GM18507 (cell line): ENCODE measurements around the gene CHAMP1.
A peak's percentile ranks its signal among the peaks of the same experiment; 100 is the strongest.

Experiments used
- DNase-seq: peaks from one replicate; pipeline ENCODE4 v3.0.0; 2011; ENCODE audit warnings: low read depth; ENCODE audit not compliant: insufficient read length; ENCODE audit errors: extremely low spot score
- FAIRE-seq: peaks from 2 replicates; lab custom pipeline; 2011; peaks lifted over from hg19 to GRCh38; lab: Jason Lieb, UNC

CHAMP1 gene, protein sequence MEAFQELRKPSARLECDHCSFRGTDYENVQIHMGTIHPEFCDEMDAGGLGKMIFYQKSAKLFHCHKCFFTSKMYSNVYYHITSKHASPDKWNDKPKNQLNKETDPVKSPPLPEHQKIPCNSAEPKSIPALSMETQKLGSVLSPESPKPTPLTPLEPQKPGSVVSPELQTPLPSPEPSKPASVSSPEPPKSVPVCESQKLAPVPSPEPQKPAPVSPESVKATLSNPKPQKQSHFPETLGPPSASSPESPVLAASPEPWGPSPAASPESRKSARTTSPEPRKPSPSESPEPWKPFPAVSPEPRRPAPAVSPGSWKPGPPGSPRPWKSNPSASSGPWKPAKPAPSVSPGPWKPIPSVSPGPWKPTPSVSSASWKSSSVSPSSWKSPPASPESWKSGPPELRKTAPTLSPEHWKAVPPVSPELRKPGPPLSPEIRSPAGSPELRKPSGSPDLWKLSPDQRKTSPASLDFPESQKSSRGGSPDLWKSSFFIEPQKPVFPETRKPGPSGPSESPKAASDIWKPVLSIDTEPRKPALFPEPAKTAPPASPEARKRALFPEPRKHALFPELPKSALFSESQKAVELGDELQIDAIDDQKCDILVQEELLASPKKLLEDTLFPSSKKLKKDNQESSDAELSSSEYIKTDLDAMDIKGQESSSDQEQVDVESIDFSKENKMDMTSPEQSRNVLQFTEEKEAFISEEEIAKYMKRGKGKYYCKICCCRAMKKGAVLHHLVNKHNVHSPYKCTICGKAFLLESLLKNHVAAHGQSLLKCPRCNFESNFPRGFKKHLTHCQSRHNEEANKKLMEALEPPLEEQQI

DNA sequence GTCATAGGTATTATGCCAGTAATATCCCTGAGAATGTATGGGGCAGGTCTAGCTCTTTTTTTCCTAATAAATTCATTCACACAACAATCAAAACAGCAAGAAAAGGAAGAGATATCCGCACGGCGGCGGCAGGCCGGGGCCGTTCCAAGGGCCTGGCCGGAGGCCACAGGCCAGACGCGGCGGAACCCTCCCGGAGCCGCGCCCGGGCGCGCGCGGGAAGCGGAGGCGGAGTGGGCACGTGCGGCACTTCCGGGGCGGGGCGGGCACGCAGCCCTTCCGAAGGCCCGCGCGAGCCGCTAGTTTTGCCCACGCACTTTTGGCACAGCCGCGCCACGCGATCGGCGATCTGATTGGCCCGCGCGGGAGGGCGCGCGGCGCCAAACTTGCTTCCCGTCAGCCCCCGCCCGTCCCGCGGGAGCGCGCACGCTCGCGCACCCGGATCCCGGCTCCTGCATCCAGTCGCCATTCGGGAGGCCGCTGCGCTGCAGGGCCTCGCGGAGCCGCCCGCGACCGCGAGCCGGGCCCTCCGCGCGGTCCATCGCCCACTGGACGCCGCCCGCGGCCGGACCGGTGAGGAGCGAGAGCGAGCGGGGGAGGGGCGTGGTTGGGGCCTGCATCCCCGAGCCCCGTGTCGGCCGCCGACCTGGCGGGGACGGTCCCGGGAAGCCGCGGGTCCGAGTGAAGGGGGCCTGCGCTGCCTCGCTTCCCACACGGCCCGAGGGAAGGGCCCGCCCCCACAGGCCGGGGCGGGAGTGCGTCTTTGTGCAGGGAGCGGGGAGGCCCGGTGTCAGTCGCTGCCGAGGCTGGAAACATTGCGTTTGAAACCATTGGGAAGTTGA is at the start of gene CHAMP1:
CHAMP1 (plus strand) TSS at position 430 of the 839 bp plus-strand sequence. CDS start 9,340 bp downstream, outside the sequence.
- DNase-seq (peak; percentile 79), FAIRE-seq (peak; percentile 92)

DNA sequence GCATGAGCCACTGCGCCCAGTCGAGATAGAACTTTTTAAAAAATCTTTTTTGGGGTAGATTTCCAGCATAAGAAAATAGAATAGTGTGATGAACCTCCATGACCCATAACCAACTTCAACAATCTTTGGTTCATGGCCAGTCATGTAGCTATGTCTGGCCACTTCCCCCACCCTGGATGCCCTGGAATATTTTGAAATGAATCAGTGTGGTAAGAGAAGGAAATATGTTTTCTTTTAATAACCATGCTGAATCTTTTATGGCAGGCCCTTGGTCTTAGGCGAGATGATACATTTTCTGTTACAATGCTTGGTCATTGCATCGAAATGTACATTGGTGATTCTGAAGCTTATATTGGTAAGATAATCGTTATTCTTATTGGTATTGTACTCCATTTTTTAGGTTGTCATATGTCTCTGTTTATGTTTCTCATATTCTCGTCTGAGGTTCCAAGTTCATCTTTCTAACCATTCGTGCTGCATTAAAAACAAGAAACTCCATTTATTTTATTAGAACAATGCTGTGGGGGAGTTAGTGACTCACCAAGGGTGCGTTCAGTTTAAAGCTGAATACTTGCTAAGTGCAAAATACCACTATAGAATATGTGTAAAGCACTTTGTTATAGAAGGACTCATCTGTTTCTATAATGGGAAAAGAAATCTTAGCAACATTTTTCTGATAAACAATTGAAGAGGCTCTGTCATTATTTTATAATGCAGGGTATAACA is 49.3 kb upstream of the CHAMP1 start:
- DNase-seq (no peak), FAIRE-seq (no peak)

DNA sequence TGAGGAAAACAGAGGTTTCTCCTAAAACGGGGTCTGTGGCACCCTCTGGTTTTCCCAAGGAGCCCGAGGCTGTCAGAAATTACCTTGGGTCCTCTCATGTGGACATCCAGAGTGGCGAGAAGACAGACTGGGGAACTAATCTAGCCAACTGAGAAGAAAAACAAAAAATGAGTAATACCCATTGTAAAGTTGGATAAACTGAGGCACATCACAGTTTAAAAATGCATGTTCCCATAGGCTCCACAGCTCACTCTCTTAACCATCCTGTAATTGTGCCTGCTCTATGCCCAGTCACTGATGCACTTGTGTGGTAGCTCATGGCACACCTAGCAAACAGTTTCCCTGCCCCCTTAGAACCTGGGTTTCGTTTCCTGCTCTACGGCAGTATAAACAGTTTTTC is 48.1 kb upstream of the CHAMP1 start:
- FAIRE-seq: no peak
- no peak for DNase-seq

DNA sequence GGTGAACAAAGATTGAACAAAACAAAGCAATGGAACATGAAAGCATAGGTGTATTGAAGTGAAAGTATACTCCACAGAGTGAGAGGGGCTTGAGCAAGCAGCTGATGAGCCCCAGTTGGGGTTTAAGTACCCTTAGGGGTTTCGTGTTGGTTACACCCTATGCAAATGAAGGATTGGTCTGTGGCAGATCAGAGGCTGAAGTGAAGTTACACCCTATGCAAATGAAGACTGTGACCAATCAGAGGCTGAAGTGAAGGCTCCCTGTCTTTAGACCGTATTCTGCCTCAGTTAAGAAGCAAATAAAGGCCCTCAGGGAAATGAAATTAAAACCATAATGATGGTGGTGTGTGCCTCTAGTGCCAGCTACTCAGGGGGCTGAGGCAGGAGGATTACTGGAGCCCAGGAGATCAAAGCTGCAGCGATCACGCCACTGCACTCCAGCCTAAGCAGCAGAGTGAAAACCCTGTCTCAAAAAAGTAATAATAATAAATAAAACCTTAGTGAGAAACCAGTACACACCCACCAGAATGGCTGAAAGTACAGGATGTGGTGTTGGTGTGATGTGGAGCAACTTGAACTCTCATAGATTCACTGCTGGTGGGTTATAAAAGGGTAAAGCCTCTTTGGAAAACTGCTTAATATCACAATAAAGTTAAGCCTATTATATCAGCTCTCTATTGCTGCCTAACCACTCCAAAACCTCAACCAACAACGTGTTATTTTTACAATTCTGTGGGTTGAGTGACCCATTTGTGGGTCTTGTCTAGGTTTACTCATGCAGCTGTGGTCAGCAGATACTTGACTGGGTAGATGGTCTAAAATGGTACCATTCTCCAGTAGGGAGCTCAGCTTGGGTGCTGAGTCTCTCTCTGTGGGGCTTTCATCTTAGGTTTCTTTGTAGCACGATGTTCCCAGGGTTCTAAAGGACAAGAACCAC is 45.7 kb upstream of the CHAMP1 start:
- FAIRE-seq (no peak), DNase-seq (no peak)

DNA sequence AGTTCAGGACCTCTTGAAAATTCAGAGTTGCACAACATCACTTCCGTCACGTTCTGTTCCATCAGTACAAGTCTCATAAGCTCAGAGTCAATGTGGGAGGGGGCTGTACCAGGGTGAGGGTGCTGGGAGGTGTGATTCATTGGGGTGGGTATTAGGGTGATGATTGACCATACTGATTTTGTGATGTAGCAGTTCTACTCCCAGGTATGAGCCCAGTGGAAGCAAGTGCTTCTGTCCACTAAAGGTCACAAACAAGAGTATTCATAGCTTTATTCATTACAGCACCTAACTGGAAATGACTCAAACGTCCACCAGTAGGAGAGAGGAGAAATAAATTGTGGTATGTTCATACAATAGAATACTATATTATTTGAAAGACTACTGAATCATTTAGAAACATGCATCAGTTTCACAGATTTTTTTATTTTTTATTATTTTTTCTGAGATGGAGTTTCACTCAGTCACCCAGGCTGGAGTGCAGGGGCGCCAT is 45.0 kb upstream of the CHAMP1 start:
- DNase-seq (no peak), FAIRE-seq (no peak)

DNA sequence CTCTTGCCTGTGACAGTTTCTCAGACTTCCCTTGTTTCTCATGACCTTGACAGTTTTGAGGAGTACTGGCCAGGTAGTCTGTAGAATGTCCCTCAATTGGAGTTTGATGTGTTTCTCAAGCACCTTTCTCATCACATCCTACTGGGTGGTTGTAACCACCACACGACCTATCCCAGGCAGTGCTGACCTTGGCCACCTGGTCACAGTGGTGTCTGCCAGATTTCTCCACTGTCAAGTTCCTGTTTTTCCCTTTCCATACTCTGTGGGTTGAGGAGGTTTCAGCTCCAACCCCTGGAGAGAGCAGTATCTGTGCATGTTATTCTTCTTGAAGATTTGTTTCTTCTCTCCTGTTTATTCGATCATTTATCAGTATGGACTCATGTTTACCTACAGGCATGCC is 41.3 kb upstream of the CHAMP1 start:
- no peak for FAIRE-seq
- no peak for DNase-seq

DNA sequence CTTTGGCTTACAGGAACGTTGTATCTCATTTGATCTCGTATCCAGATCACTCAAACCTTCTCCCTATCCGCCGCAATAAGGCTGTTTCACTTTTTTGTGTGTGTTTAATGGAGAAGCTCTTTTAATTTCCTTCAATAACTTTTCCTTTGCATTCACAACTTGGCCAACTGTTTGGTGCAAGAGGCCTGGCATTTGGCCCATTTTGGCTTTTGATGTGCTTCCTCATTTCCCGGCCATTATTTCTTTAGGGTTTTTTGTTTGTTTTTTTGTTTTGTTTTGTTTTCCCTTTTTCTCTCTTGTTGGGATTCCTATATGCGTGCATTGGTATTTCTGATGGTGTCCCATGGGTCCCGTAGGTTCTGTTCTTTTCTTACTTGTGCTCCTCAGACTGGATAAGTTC is 39.0 kb upstream of the CHAMP1 start:
- no peak for DNase-seq
- FAIRE-seq: no peak

DNA sequence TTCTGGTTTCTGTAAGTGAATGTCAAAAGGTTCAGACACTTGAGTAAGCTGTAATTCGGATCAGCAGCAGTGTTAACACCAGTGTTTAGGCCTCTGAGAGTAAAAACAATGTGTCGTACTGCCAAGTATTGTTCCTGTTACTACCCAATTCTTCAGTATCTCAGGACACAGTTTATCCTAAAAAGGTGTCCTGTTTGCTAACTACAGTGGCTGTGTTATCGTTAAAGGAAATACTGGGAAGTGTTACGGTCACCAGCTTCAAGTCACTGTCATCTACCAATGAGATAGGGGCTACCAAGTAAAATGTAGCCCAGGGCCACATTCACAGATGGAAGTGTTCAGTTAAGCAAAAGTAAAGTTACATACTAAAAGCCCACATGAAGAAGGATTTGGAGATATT is 35.2 kb upstream of the CHAMP1 start:
- DNase-seq: no peak

DNA sequence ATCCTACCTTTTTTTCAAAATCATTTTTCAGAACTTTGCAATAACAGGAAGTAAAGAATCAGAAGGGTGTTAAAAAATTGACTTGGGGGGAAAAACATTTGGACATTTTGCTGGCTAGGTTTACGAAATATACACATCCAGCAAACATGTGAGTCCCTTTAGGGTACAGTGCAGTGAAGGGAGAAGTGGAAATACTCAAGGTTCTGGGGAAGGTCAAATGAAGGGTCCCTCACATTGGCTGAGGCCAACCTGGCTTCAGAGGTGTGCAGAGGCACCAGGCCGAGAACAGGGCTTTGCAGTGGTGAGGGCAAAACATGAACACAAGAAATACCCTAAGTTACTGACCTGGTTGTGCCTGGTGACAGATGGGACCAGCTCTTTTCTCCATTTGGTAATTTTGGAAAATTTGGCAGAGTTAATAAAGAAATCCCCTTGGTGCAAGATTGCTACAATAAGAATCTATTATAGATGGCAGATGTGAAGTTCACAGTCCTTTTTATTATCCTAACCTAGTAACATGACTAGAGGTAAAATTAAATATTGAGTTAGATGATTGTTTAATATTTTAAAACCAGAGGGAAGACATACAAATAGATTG is 34.4 kb upstream of the CHAMP1 start:
- no peak for FAIRE-seq
- DNase-seq: no peak

More for the DNA sequence above, 35.2 kb upstream of the CHAMP1 start:
- no peak for FAIRE-seq

DNA sequence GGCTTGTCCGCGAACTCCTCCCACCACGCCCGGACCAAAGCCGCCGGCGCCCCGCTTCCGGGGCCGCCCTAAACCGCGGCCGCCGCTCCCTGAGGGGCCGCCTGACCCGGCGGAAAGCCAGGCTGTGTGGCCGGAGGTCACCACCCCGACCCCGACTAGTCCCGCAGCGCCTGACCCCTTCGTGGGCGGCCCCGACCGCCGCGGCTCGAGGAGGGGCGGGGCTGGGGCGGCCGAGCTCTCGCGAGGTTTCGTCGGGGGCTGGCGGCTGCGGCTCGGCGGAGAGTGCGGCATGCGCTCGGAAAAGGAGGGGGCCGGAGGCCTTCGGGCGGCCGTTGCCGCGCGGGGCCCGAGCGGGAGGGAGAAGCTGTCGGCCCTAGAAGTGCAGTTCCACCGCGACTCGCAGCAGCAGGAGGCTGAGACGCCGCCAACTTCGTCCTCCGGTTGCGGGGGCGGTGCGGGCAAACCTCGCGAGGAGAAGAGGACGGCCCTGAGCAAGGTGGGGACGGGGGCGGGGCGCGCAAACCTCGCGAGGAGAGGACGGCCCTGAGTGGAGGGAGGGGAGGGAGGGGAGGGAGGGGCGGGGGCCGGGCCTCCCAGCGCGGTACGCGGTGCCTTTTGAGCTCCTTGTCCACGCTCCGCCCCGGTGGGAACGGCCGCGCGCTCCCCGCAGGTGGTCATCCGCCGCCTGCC is 32.8 kb upstream of the CHAMP1 start, which contains the start of gene UPF3A:
UPF3A (plus strand) TSS at position 251 of the 690 bp plus-strand sequence; CDS start at position 290, 39 bp downstream.
- FAIRE-seq (peak; percentile 80), DNase-seq (peak; percentile 71)

DNA sequence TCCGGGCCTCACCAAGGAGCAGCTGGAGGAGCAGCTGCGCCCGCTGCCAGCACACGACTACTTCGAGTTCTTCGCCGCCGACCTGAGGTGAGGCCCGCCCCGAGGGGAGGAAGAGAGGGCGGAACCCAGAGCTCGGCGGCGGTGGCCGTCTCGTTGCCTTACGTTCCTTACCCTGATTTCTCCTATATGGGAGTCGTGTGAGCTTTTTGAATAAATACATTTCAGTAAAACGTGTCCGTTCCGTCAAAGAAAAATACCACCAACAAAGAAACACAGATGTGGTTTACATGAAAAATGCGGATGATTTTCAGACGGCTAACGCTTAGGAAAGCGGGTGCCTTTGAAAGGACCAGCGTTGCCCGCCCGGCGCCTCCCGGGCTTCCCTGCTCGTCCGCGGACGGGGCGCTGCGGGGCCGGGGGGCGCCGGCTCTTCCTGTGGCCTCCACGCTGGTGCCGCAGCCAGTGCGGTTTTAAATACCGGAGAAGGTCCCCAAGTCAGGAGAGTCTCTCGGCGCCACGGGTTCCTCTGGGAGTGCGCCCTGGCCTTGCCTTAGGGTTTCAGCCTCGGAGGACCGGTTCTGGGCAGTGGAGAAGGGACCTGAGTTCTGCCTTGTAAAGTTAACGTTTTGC is 32.1 kb upstream of the CHAMP1 start:
- DNase-seq (no peak), FAIRE-seq (peak; percentile 35)

DNA sequence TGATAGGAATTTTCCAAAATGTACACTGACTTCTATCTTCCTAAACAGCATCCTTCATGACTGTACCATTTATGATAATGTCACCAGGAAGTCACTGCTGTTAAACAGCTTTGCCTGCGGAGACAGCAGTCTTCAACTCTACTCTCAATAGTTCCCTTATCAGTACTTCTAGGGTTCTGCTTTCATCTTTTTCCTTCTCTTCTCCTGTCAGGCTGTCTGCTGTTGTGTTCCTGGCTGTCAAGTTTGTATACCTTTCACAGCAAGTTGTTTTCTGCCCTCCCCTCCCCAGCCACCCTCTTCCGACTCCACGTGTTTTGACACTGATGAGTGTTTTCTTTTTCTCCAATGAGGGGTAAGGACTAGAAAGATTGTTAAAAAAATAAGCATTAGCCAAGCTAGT is 30.7 kb upstream of the CHAMP1 start:
- DNase-seq (no peak), FAIRE-seq (no peak)

DNA sequence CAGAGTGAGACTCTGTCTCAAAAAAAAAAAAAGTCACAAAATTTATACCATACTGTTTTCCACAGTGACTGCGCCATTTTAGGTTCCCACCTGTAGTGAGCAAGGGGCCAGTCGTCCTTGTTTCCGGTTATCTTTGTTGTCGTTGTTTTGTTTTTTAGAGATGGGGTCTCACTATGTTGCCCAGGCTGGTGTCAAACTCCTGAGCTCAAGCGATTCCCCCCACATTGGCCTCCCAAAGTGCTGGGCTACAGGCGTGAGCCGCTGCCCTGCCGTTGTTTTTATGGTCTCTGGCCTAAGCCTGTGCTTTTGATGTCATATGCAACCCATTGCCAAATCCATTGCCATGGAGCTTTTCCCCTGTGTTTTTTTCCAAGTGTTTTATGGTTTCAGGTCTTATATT is 29.6 kb upstream of the CHAMP1 start:
- FAIRE-seq (no peak), DNase-seq (no peak)

DNA sequence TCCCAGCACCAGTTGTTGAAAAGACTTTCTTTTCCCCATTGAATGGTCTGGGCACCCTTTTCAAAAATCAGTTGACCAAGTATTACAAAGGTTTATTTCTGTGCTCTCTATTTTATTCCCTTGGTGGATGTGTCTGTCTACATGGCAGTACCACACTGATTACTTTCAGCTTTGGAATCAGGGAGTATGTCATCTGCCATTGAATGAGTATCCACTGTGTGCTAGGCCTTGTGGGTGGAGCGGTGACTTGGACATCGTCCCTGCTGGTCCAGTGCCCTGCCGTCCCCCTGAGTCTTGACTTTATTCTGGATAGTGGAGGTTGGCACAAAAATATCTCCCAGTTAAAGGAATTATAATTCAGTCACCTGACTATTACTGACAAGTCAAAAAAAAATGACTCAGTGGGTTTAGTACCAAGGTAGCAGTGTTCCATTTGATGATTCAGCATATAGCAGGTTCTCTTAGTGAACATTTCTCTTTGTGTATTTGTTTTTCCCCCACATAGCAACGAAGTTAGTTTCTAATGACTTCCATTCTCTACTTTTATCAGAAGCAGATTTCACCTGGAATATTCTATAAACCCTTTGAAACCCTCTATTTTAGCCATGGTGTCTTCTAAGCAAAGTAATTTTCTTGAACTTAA is 29.0 kb upstream of the CHAMP1 start:
- no peak for FAIRE-seq
- DNase-seq: no peak

DNA sequence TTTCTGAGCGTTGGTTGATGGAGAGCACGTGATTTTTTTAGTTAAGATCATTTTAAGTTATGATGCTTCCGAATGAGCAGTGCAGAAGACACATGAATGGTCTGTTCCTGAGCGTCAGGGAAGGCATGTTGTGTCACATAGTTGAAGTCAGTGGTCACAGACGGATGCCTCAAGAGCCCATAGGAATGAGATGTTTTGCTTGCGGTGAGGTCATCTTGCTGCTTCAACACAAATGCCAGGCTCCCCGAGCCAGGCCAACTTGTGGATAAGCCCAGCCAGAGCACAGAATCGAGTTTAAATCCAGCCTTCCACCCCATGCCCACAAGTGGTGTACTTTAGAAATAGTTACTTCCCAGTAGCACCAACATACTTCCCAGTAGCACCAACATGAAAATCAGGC is 27.5 kb upstream of the CHAMP1 start:
- DNase-seq: no peak
- no peak for FAIRE-seq

DNA sequence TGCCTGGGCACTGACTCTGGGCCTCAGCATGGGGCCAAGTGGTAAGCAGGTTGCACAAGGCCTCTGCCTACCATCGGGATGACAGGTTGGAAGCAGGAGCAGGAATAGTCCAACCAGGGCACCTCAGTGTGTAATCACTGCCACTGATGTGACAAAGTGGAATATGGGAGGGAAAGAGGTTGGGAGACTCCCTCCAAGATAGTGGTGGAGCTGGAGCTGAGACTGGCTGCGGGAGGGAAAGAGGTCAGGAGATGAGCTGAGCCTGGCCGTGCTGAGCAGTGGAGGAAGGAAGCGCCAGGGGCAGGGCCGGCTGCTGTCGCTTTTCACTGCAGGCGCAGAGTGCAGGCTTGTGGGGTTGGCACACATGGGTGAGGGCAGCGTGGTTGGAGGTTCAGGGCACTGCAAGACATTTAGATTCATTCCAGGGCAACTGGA is 26.1 kb upstream of the CHAMP1 start:
- no peak for FAIRE-seq

More for the DNA sequence above, 26.1 kb upstream of the CHAMP1 start:
- DNase-seq: no peak
